HG02852 (cell line): ENCODE data around the gene KRT27.

Experiments used
- ATAC-seq: cut with Tn5 transposase; IDR thresholded peaks from one replicate; pipeline ENCODE4 v1.9.1; 2021; ENCODE audit warnings: mild to moderate bottlenecking, moderate library complexity; ENCODE audit not compliant: unreplicated experiment

KRT27 gene

DNA sequence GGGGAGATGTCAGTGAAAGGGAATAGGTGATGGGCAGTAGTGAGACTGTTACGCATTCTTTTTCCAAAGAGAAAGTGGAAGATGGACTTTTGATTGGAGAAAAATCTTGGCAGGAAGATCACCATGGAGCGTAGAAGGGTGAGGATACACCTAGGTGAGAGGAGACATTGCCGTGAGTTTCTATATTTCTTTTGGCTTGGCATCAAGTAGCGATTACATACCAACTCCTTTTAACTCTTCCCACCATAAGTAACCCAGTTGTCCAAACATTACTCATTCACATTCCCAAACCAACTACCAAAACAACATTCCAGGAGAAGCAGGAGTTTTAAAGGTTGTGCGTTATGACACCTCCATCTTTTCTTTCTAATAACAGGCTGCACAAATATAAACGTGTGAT lies 28.1 kb upstream of the KRT27 start:
- no peak for ATAC-seq

- no peak for ATAC-seq
Observed at GRCh38 chr17:40809721-40810421, 27.5 kb upstream of the KRT27 start.

GRCh38 chr17:40806131-40806530 lies 23.8 kb upstream of the KRT27 start:
- ATAC-seq, result no peak

GRCh38 chr17:40803617-40804082 lies 21.3 kb upstream of the KRT27 start:
- no peak for ATAC-seq

GRCh38 chr17:40801157-40801556 lies 18.8 kb upstream of the KRT27 start:
- ATAC-seq, result no peak

DNA sequence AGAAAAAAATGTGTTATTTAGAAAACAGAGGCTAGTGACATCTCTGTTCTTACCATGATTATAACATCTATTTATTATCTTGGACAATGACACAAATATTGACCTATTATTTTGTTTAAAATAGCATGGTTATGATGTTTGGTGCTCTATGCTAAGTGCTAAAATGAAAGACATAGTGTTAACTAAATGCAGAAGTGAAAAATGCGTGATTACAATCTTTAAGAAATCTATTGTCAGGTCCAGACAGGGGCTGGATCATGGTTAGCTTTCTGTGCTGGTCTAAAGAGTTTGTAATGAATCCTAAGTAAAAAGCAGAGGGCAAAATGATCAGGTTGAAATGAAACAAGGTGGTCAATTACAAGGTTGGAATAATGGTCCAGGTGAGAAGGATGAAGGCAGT lies 18.0 kb upstream of the KRT27 start:
- no peak for ATAC-seq

DNA sequence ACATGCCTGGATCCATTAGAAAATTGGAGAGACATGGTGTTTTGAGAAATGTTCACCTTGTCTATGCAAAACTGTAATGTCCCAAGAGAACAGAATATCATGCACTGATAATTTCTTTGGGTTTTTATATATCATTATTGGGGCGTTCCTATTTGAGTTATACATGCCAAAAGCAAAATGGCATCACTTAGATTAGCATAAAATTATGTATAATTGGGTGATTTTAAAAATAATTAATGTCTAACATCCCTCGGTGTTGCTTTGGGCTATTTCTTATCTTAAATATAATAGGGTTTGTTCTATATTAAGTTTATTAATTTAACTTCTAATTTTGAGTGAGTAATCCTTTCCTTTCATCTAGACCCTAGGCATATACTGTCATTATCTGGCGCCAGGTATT lies 17.5 kb upstream of the KRT27 start, which contains the start of gene KRT28:
Gene KRT28 (minus strand): TSS at position 101 of the 400 bp plus-strand sequence. CDS start 66 bp downstream, at position 35.
- ATAC-seq, result no peak

- no peak for ATAC-seq
Observed at GRCh38 chr17:40796846-40797245, 14.5 kb upstream of the KRT27 start.

- no peak for ATAC-seq
Observed at GRCh38 chr17:40795019-40795667, 12.8 kb upstream of the KRT27 start.

DNA sequence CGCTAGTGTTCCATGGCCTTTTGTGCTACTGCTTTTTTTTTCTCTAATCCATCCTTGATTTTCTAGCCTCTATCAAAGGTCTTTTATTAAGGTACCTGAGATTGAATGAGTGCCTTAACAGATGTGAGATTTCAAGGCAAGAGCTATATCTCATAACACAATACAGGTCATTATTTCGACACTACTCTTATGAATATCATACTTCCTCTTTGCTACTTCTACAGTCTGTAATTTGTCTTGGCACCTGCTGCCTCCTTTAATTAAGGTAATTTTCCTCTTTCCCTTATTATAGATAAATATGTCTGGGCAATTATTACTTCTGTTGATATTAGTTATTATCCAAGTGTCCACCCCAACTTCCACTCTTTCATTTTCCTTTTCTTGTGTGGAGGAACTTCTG lies 12.1 kb upstream of the KRT27 start:
- ATAC-seq, result no peak

GRCh38 chr17:40793832-40794231 lies 11.5 kb upstream of the KRT27 start:
- ATAC-seq, result no peak

DNA sequence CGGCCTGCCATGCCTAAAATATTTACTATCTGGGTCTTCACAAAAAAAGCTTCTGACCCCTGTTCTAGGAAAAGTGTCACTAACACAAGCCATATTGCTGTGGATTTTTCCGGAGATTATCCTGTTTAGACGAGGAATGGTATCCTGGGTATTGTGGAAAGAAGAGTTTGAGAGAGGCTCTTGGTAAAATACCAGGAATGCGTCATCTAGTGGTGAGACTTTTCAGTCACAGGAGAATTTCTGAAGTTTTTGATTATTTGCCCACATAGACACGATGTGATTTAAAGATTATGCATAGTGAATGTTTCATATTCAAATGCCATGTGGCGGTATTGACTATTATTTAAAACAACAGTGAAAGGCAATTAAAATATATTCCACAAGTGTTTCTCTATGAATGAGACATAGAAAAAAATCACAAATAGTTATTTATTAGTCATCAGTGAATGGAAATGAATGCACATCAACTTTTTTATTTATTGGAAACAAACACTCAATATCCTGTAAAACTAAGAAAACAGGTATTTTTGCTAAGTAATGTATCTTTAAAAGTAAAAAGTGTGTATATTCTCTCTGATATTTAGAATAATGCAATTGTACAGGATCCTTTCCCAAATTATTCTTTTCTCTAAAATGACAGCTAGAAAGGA lies 9.6 kb upstream of the KRT27 start:
- ATAC-seq, result no peak

GRCh38 chr17:40791111-40791510 lies 8.8 kb upstream of the KRT27 start:
- no peak for ATAC-seq

GRCh38 chr17:40779181-40779909 lies 3.0 kb downstream of the KRT27 start:
- ATAC-seq, result no peak

- ATAC-seq, result no peak
Observed at GRCh38 chr17:40778461-40778860, 3.9 kb downstream of the KRT27 start.

DNA sequence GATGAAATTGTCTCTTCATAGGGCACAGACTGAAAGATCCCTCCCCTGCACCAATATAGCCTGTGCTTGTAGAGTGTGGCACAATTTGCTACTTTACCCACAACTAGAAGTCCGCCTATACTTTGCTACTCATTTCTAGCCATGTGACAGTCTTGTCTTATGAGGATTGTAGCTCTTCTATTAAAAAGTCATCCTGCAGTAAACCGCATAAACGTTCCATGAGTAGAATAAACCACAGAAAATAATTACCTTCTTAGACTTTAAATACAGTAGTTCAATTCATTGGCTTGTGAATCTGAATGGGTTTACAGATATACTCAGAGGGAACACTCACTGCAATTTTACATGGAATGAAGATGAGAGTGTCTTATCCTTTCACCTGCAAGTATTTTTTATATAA lies 4.4 kb downstream of the KRT27 start:
- ATAC-seq, result no peak

GRCh38 chr17:40777459-40777858 lies 4.9 kb downstream of the KRT27 start:
- no peak for ATAC-seq

- no peak for ATAC-seq
Observed at GRCh38 chr17:40775945-40776344, 6.4 kb downstream of the KRT27 start.

DNA sequence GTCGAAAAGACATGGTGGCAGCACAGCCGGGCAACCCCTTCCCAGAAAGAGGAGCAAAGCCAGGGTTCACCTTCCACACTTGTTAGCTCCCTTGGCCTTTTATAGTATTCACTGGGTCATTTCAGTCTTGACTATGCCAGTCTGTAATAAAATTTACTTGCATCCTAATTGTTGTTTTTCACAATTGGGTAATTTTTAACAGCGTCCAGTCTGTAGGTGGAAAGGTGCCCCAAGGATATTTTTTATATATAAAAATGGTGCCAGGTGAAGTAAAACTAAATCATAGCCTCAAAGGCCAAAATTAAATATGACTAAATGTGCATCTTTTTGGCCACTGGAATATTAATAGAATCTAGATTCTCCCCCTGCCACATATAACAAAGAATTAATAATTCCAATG lies 10.2 kb downstream of the KRT27 start, which contains the start of gene KRT26:
Gene KRT26 (minus strand): TSS at position 101 of the 400 bp plus-strand sequence. CDS start 88 bp downstream, at position 13.
- no peak for ATAC-seq

DNA sequence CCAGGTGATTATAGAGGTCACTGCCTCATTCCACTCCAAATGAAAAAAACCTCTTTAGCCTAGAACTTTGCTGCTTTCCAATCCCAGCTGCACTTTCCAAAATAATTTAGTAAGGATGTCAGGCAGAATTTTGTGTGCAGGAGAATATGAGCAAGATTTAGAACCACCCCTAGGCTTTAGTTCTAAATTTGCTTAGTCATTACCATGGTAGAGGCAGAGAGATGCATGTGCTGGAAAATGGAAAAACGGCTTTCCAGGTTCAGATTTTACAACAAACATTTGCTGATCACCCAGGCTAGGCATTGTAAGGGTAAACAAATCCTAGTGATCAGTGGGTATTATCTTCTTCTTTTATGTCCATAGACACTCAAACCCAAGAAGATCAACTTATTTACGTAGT lies 16.7 kb downstream of the KRT27 start:
- no peak for ATAC-seq

- ATAC-seq, result no peak
Observed at GRCh38 chr17:40763752-40764151, 18.6 kb downstream of the KRT27 start.
